ENCODE data around the gene TMPRSS5.

DNA sequence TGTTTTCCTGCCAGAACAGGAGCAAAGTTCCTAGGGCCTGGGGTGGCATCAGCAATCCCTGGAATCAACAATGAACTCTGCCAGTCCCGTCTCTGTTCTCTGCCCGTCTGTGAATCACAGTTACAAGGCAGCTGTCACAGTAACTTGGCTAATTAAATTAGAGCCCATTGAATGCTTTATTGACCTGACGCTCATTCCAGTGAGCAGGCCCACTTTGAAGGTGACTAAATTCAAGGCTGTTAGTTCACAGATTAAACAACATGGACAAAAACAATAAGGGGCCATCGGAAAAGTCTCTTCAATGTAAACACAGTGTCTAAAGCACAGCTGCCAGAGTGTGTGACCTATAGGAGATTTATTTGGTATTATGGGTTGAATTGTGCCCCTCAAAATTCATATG, 17.7 kb upstream of the TMPRSS5 start:
- TF ChIP-seq, protein P1, sequence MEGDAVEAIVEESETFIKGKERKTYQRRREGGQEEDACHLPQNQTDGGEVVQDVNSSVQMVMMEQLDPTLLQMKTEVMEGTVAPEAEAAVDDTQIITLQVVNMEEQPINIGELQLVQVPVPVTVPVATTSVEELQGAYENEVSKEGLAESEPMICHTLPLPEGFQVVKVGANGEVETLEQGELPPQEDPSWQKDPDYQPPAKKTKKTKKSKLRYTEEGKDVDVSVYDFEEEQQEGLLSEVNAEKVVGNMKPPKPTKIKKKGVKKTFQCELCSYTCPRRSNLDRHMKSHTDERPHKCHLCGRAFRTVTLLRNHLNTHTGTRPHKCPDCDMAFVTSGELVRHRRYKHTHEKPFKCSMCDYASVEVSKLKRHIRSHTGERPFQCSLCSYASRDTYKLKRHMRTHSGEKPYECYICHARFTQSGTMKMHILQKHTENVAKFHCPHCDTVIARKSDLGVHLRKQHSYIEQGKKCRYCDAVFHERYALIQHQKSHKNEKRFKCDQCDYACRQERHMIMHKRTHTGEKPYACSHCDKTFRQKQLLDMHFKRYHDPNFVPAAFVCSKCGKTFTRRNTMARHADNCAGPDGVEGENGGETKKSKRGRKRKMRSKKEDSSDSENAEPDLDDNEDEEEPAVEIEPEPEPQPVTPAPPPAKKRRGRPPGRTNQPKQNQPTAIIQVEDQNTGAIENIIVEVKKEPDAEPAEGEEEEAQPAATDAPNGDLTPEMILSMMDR (IDR thresholded peaks at IDR 0.05; ENCODE audit: insufficient read depth, low read depth, low read length): no peak
- TF ChIP-seq EZH2 (IDR thresholded peaks at IDR 0.05; ENCODE audit: insufficient read depth, low read length): no peak
